ENCODE measurements around the gene UBA1.

- TF ChIP-seq CTCF (IDR thresholded peaks at IDR 0.05; ENCODE audit: borderline replicate concordance, extremely low read depth, low read length, poor library complexity, severe bottlenecking) (no peak), EZH2 (IDR thresholded peaks at IDR 0.05; ENCODE audit: borderline replicate concordance, low read depth, low read length, severe bottlenecking) (no peak)
These were observed 17.4 kb upstream of the UBA1 start for GRCh38 chrX:47176101-47176740.

Measured in DND-41 (cell line).